Ishikawa (cell line): ENCODE measurements around the gene TUBB3.

Experiments used
- CEBPB ChIP-seq: IDR thresholded peaks from 2 replicates; pipeline ENCODE4 v1.6.1; 2012
- CREB1 ChIP-seq: IDR thresholded peaks from 2 replicates; pipeline ENCODE4 v1.6.1; 2012; ENCODE audit warnings: low read depth
- EGR1 ChIP-seq: IDR thresholded peaks from 2 replicates; pipeline ENCODE4 v1.6.1; 2012
- EP300 ChIP-seq: IDR thresholded peaks from 2 replicates; pipeline ENCODE4 v1.6.1; 2012; ENCODE audit warnings: borderline replicate concordance
- FOXM1 ChIP-seq: IDR thresholded peaks from 2 replicates; pipeline ENCODE4 v1.6.1; 2012; ENCODE audit warnings: low read depth, borderline replicate concordance
- NFIC ChIP-seq: IDR thresholded peaks from 2 replicates; pipeline ENCODE4 v1.6.1; 2012
- RAD21 ChIP-seq: IDR thresholded peaks from 2 replicates; pipeline ENCODE4 v1.6.1; 2012; ENCODE audit warnings: low read depth
- TAF1 ChIP-seq: IDR thresholded peaks from 2 replicates; pipeline ENCODE4 v1.6.1; 2012; ENCODE audit warnings: low read depth, mild to moderate bottlenecking
- TCF12 ChIP-seq: IDR thresholded peaks from 2 replicates; pipeline ENCODE4 v1.6.1; 2012; ENCODE audit warnings: low read depth
- TEAD4 ChIP-seq: IDR thresholded peaks from 2 replicates; pipeline ENCODE4 v1.6.1; 2012
- YY1 ChIP-seq: IDR thresholded peaks from 2 replicates; pipeline ENCODE4 v1.6.1; 2012; ENCODE audit warnings: low read depth
- ZBTB7A ChIP-seq: IDR thresholded peaks from 2 replicates; pipeline ENCODE4 v1.6.1; 2012; ENCODE audit warnings: low read depth
- TF ChIP-seq, protein P1 (sequence below): IDR thresholded peaks from 2 replicates; pipeline ENCODE4 v1.6.1; 2012
- TF ChIP-seq, protein P2 (sequence below): IDR thresholded peaks from 2 replicates; pipeline ENCODE4 v1.6.1; 2012
- TF ChIP-seq, protein P3 (sequence below): IDR thresholded peaks from 2 replicates; pipeline ENCODE4 v1.6.1; 2012; ENCODE audit warnings: low read depth, mild to moderate bottlenecking

TUBB3 gene

DNA sequence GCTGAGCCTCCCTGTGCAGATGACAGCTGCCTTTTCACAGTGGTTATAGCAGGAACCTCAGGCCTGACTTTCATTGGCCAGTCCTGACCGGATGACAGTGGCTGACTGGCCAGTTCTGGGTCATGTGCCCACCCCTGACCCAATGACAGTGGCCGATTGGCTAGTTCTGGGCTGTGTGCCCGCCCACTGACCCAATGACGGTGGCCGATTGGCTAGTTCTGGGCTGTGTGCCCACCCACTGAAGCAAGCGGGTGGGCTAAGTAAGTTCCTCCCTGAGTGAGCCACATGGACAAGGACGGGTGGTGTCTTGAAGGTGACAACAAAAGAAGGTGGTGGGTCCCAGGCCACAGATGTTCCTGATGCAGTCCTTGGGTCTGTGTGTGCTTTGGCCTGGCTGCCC is 34.9 kb downstream of the TUBB3 start:
- TF ChIP-seq ZBTB7A (no peak), YY1 (no peak), EP300 (no peak)
- TF ChIP-seq, protein P1, sequence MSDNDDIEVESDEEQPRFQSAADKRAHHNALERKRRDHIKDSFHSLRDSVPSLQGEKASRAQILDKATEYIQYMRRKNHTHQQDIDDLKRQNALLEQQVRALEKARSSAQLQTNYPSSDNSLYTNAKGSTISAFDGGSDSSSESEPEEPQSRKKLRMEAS = no peak
- TF ChIP-seq, protein P2, sequence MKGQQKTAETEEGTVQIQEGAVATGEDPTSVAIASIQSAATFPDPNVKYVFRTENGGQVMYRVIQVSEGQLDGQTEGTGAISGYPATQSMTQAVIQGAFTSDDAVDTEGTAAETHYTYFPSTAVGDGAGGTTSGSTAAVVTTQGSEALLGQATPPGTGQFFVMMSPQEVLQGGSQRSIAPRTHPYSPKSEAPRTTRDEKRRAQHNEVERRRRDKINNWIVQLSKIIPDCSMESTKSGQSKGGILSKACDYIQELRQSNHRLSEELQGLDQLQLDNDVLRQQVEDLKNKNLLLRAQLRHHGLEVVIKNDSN = peak; percentile 94

DNA sequence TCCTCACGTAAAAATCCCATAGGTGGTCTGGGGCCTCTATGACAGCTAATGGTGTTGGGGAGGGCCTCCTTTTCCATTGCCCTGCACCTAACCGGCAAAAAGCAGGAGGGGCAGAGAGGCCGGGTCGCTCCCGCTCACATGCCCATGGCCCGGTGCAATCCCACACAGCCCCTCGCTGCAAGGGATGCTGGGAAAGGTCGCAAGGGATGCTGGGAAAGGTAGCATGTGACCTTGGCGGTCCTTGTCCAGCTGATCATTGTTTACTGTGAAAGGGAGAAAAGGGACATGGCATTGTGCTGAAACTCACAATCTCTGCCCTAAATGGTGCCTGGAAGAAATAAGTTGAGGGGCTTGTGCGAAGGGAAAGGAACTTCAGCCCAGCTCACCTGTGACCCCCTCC is 35.5 kb downstream of the TUBB3 start:
- TF ChIP-seq, protein P2 = peak; percentile 52
- TF ChIP-seq TCF12 = no peak

GRCh38 chr16:89960966-89961365 is 37.8 kb downstream of the TUBB3 start:
- TF ChIP-seq TAF1 (no peak), FOXM1 (no peak), NFIC (no peak), TEAD4 (no peak)

DNA sequence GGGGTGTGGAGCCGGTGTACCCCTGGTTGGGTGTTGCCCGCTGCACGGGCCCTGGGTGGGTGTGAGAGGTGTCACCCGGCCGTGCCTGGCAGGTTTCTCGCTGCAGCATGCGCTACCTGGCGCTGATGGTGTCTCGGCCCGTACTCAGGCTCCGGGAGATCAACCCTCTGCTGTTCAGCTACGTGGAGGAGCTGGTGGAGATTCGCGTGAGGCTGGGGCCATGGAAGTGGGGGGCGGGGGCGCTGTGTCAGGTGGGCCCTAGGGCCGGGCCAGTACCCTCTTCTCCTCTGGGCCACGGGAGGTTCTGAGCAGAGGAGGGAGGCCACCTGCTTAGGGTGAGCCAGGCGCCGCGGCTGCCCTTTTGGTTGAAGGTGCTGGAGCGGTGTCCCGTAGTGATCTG is 38.8 kb downstream of the TUBB3 start:
- TF ChIP-seq, protein P3, sequence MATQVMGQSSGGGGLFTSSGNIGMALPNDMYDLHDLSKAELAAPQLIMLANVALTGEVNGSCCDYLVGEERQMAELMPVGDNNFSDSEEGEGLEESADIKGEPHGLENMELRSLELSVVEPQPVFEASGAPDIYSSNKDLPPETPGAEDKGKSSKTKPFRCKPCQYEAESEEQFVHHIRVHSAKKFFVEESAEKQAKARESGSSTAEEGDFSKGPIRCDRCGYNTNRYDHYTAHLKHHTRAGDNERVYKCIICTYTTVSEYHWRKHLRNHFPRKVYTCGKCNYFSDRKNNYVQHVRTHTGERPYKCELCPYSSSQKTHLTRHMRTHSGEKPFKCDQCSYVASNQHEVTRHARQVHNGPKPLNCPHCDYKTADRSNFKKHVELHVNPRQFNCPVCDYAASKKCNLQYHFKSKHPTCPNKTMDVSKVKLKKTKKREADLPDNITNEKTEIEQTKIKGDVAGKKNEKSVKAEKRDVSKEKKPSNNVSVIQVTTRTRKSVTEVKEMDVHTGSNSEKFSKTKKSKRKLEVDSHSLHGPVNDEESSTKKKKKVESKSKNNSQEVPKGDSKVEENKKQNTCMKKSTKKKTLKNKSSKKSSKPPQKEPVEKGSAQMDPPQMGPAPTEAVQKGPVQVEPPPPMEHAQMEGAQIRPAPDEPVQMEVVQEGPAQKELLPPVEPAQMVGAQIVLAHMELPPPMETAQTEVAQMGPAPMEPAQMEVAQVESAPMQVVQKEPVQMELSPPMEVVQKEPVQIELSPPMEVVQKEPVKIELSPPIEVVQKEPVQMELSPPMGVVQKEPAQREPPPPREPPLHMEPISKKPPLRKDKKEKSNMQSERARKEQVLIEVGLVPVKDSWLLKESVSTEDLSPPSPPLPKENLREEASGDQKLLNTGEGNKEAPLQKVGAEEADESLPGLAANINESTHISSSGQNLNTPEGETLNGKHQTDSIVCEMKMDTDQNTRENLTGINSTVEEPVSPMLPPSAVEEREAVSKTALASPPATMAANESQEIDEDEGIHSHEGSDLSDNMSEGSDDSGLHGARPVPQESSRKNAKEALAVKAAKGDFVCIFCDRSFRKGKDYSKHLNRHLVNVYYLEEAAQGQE = no peak
- TF ChIP-seq CEBPB = no peak
- TF ChIP-seq TCF12 = no peak
- TF ChIP-seq NFIC = no peak
- TF ChIP-seq, protein P1 = no peak
- no peak for TF ChIP-seq FOXM1
- TF ChIP-seq CREB1 = no peak

GRCh38 chr16:89962754-89963498 is 39.8 kb downstream of the TUBB3 start:
- TF ChIP-seq NFIC (no peak), CEBPB (no peak), CREB1 (no peak), YY1 (no peak), EGR1 (no peak), TAF1 (no peak), RAD21 (no peak), FOXM1 (no peak), TEAD4 (no peak), ZBTB7A (no peak), TCF12 (no peak), EP300 (no peak)
- TF ChIP-seq, protein P3 = no peak
- TF ChIP-seq, protein P1 = no peak
- TF ChIP-seq, protein P2 = no peak

GRCh38 chr16:89964201-89964600 is 41.1 kb downstream of the TUBB3 start:
- TF ChIP-seq CREB1 = no peak
- no peak for TF ChIP-seq YY1
- TF ChIP-seq, protein P2 = no peak
- no peak for TF ChIP-seq TCF12
- no peak for TF ChIP-seq EGR1
- TF ChIP-seq EP300 = no peak
- TF ChIP-seq TEAD4 = no peak
- no peak for TF ChIP-seq TAF1
- TF ChIP-seq, protein P1 = no peak
- no peak for TF ChIP-seq ZBTB7A
- TF ChIP-seq NFIC = no peak
- no peak for TF ChIP-seq CEBPB
- no peak for TF ChIP-seq RAD21
- TF ChIP-seq, protein P3 = no peak
- TF ChIP-seq FOXM1 = no peak
